HuH-7 (cell line): ENCODE data around the gene FBXW11.
"Not testable (repeated sequence)": the region's sequence is repeated elsewhere in the genome, so short reads cannot be mapped to it uniquely, and the experiment has no call there.

ENCODE experiments used
- DNase-seq: peaks from one replicate; pipeline ENCODE4 v3.0.0; 2011; ENCODE audit warnings: low spot score

Gene FBXW11

GRCh38 chr5:171953860-171954701 lies 52.4 kb downstream of the FBXW11 start:
- no peak for DNase-seq

- no peak for DNase-seq
Measured at GRCh38 chr5:171952021-171952420, 54.4 kb downstream of the FBXW11 start.

- DNase-seq, result no peak
Measured at GRCh38 chr5:171951218-171951617, 55.2 kb downstream of the FBXW11 start.

- peak; percentile 22 for DNase-seq
Measured at GRCh38 chr5:171946000-171946781, 60.2 kb downstream of the FBXW11 start.

- no peak for DNase-seq
Measured at GRCh38 chr5:171945476-171945875, 61.0 kb downstream of the FBXW11 start.

GRCh38 chr5:171945066-171945465 lies 61.4 kb downstream of the FBXW11 start:
- DNase-seq, result no peak

GRCh38 chr5:171942112-171942516 lies 64.3 kb downstream of the FBXW11 start:
- not testable (repeated sequence) for DNase-seq

- not testable (repeated sequence) for DNase-seq
Measured at GRCh38 chr5:171941675-171942074, 64.8 kb downstream of the FBXW11 start.

GRCh38 chr5:171941275-171941674 lies 65.2 kb downstream of the FBXW11 start:
- not testable (repeated sequence) for DNase-seq

- DNase-seq, result no peak
Measured at GRCh38 chr5:171939951-171940350, 66.5 kb downstream of the FBXW11 start.

GRCh38 chr5:171938358-171938757 lies 68.1 kb downstream of the FBXW11 start:
- DNase-seq, result no peak

GRCh38 chr5:171937351-171937750 lies 69.1 kb downstream of the FBXW11 start:
- no peak for DNase-seq

GRCh38 chr5:171934586-171934985 lies 71.9 kb downstream of the FBXW11 start:
- no peak for DNase-seq

- no peak for DNase-seq
Measured at GRCh38 chr5:171931163-171931562, 75.3 kb downstream of the FBXW11 start.

- no peak for DNase-seq
Measured at GRCh38 chr5:171927345-171927941, 79.0 kb downstream of the FBXW11 start.

- DNase-seq, result no peak
Measured at GRCh38 chr5:171926311-171926710, 80.1 kb downstream of the FBXW11 start.

GRCh38 chr5:171924493-171925122 lies 81.8 kb downstream of the FBXW11 start:
- no peak for DNase-seq

GRCh38 chr5:171920765-171921391 lies 85.6 kb downstream of the FBXW11 start:
- no peak for DNase-seq

GRCh38 chr5:171915700-171916099 lies 90.7 kb downstream of the FBXW11 start:
- DNase-seq, result not testable (repeated sequence)

GRCh38 chr5:171914726-171915338 lies 91.6 kb downstream of the FBXW11 start:
- no peak for DNase-seq

- DNase-seq, result no peak
Measured at GRCh38 chr5:171913987-171914273, 92.5 kb downstream of the FBXW11 start.

GRCh38 chr5:171911152-171911551 lies 95.3 kb downstream of the FBXW11 start:
- DNase-seq, result no peak
